Panc1 (cell line): ENCODE results near the gene CCDC112. TPM values are rescaled to one million over a fixed set of nuclear protein-coding genes. Genes with fewer than 3 reads are reported as not detected.

Source experiments
- ATAC-seq: fragments of 200-7000 bp; cut with Tn5 transposase; 2 replicates; pipeline ENCODE4 v1.9.1; 2020; ENCODE audit warnings: mild to moderate bottlenecking, moderate library complexity
- BruUV-seq: library from RNA; stranded (reverse); fragments of 400-500 nt; replicated peaks from 2 replicates; lab custom pipeline; 2021; lab: Mats Ljungman, UMichigan
- CTCF ChIA-PET: fragments of 300-600 bp; sonication (Branson Sonifier 250); formaldehyde crosslinking; loops from one replicate; lab custom pipeline; 2022; ENCODE audit warnings: antibody characterized with exemption; lab: Charles Lee
- POLR2A ChIA-PET: fragments of 300-600 bp; sonication (Branson Sonifier 250); formaldehyde crosslinking; loops from one replicate; lab custom pipeline; 2022; ENCODE audit warnings: antibody characterized with exemption; lab: Charles Lee
- DNase-seq: peaks from one replicate; pipeline ENCODE4 v3.0.0-alpha.2; 2010; ENCODE audit warnings: low read depth, low spot score
- H3K27ac ChIP-seq: 2 replicates; pipeline ENCODE4 v1.5.1; 2011; ENCODE audit warnings: mild to moderate bottlenecking, low read length, inconsistent platforms
- H3K27me3 ChIP-seq: fragments of 200-500 bp; sonication (Bioruptor generic); 2 replicates; pipeline ENCODE4 v1.6.0; 2014; ENCODE audit warnings: low read length, inconsistent platforms; ENCODE audit not compliant: control insufficient read depth, insufficient read depth
- H3K36me3 ChIP-seq: fragments of 200-500 bp; sonication (Bioruptor generic); 2 replicates; pipeline ENCODE4 v1.5.1; 2014; ENCODE audit warnings: inconsistent platforms, mild to moderate bottlenecking, low read length, moderate library complexity; ENCODE audit not compliant: control insufficient read depth, insufficient read depth
- H3K4me1 ChIP-seq: 2 replicates; pipeline ENCODE4 v1.5.1; 2011; ENCODE audit warnings: inconsistent platforms, mild to moderate bottlenecking, low read length, moderate library complexity; ENCODE audit not compliant: control insufficient read depth, insufficient read depth
- H3K4me3 ChIP-seq, 2 experiments: 2 replicates each; pipeline ENCODE4 v1.5.1; 2011 to 2012; ENCODE audit warnings: low read depth in 2 of 2, low read length in 2 of 2, mild to moderate bottlenecking in 2 of 2, inconsistent platforms in 1 of 2, moderate library complexity in 1 of 2
- H3K9me3 ChIP-seq: fragments of 200-500 bp; sonication (Bioruptor generic); 2 replicates; pipeline ENCODE4 v1.5.1; 2014; ENCODE audit warnings: low read depth, mild to moderate bottlenecking, inconsistent platforms, low read length, moderate library complexity; ENCODE audit not compliant: control insufficient read depth, insufficient read depth
- POLR2AphosphoS5 ChIP-seq: IDR thresholded peaks from 2 replicates; pipeline ENCODE4 v1.6.1; 2012; ENCODE audit warnings: mild to moderate bottlenecking, low read depth, low read length, moderate library complexity
- SIN3A ChIP-seq: IDR thresholded peaks from 2 replicates; pipeline ENCODE4 v1.6.1; 2012; ENCODE audit warnings: low read depth, mild to moderate bottlenecking, low read length, moderate library complexity, borderline replicate concordance; ENCODE audit not compliant: insufficient read depth
- TCF7L2 ChIP-seq: IDR thresholded peaks from 2 replicates; pipeline ENCODE4 v1.6.1; 2011; ENCODE audit warnings: mild to moderate bottlenecking, low read depth, low read length, inconsistent platforms
- in situ Hi-C: cut with HindIII; loops from 2 replicates; pipeline ENCODE4 v1.10.0; 2016; ENCODE audit warnings: low sequenced_read_pairs, low pct_unique_long_range_greater_than_20kb
- intact Hi-C: fragments of 100-400 bp; cut with micrococcal nuclease; formaldehyde crosslinking; loops from one replicate; pipeline ENCODE4 v1.10.0; 2022; ENCODE audit not compliant: unreplicated experiment
- total RNA-seq: library from RNA; stranded (reverse); gene quantifications from one replicate; pipeline ENCODE4 v1.2.1, GENCODE V29; 2021; ENCODE audit not compliant: unreplicated experiment
- TF ChIP-seq, protein P1 (sequence below), 2 experiments: IDR thresholded peaks; 2 replicates each; pipeline ENCODE4 v1.6.1; 2011 to 2012; ENCODE audit warnings: low read depth in 2 of 2, control low read depth in 1 of 2, low read length in 1 of 2, mild to moderate bottlenecking in 1 of 2, moderate library complexity in 1 of 2; ENCODE audit not compliant: insufficient read depth in 1 of 2
- TF ChIP-seq, protein P2 (sequence below): fragments of 450-650 bp; IDR thresholded peaks from 2 replicates; pipeline ENCODE4 v1.5.1; 2017; ENCODE audit warnings: mild to moderate bottlenecking

The CCDC112 gene
- total RNA-seq, 1 experiment from 2014 or later: 5.6 TPM

DNA sequence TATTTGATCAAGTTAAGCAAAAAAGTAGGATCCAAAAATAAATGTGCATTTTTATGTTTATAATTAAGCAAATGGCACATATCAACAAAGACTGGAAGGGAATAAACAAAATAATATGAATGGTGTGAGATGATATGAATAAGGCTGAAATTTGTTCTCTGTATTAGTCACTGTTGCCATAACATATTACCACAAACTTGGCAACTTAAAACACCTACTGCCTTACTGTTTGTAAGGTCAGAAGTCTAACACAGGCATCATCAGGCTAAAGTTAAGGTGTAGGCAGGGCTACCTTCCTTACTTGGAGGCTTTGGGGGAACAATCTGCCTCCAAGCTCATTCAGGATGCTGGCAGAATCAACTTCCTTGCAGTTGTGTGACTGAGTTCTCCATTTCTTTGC, 53.0 kb downstream of the CCDC112 start:
- POLR2A ChIA-PET: interaction anchor here (0.7 kb wide), 1 partner anchor 20 kb away, joined by 5 read pairs; no protein-coding TSS in a partner anchor
- Histone ChIP-seq H3K4me1 (no peaks in the 10 kb centered on the region), H3K36me3 (peaks cover 7% of the 10 kb centered on the region; the same call in 1 of the 2 replicates), H3K27ac (no peak overlapping the region), H3K9me3 (no peaks in the 10 kb centered on the region), H3K27me3 (no peaks in the 10 kb centered on the region), H3K4me3 (no peak overlapping the region)
- intact Hi-C loops: no loop called here
- in situ Hi-C loops: no loop called here
- TF ChIP-seq TCF7L2 (no peak), POLR2AphosphoS5 (no peak), SIN3A (no peak)
- TF ChIP-seq, protein P1, sequence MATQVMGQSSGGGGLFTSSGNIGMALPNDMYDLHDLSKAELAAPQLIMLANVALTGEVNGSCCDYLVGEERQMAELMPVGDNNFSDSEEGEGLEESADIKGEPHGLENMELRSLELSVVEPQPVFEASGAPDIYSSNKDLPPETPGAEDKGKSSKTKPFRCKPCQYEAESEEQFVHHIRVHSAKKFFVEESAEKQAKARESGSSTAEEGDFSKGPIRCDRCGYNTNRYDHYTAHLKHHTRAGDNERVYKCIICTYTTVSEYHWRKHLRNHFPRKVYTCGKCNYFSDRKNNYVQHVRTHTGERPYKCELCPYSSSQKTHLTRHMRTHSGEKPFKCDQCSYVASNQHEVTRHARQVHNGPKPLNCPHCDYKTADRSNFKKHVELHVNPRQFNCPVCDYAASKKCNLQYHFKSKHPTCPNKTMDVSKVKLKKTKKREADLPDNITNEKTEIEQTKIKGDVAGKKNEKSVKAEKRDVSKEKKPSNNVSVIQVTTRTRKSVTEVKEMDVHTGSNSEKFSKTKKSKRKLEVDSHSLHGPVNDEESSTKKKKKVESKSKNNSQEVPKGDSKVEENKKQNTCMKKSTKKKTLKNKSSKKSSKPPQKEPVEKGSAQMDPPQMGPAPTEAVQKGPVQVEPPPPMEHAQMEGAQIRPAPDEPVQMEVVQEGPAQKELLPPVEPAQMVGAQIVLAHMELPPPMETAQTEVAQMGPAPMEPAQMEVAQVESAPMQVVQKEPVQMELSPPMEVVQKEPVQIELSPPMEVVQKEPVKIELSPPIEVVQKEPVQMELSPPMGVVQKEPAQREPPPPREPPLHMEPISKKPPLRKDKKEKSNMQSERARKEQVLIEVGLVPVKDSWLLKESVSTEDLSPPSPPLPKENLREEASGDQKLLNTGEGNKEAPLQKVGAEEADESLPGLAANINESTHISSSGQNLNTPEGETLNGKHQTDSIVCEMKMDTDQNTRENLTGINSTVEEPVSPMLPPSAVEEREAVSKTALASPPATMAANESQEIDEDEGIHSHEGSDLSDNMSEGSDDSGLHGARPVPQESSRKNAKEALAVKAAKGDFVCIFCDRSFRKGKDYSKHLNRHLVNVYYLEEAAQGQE (IDR thresholded peaks at IDR 0.05; ENCODE audit: insufficient read depth in 1 of 2, low read depth in 2 of 2, low read length in 1 of 2): no peak
- no peak for DNase-seq
- no TSS peak for BruUV-seq
- ATAC-seq: no peak
- CTCF ChIA-PET: no interaction called here

DNA sequence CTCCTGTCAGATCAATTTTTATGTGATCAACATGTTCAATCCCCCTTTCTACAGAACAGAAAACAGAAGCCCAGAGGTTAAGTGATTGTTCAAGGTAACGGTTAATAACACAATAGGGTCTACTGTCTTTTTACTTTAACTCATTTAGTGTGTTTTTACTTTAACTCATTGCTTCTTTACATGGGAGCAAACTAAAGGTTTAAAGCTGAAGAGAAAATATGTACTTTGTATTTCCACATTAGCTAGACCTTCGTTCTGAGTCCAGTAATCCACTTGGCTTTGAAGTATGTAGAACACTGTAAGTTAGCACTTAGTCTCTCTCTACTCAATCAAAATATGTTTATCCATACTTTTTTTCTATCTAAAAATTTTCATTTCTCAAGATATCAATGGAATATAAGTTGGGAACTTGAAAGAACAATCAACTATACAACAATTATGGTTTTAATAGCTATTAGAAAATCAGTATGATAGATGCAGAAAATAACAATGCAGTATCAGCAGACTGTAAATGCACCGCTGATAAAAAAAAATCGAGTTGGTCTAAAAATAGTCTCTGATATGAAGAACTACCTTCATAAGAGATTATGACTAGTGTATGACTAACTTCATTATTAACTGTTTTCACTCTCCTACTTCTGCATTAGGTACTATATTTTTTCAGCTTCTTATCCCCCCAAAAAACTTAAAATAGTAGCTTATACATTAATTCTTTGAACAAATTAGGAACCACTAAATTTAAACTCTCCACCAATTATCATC, 54.4 kb downstream of the CCDC112 start:
- in situ Hi-C loops: no loop called here

More for the DNA sequence above, 54.4 kb downstream of the CCDC112 start:
- Histone ChIP-seq H3K9me3 (no peaks in the 10 kb centered on the region), H3K36me3 (peaks cover 7% of the 10 kb centered on the region; the same call in 1 of the 2 replicates), H3K27ac (no peak overlapping the region), H3K4me3 (no peak overlapping the region), H3K4me1 (no peaks in the 10 kb centered on the region), H3K27me3 (no peaks in the 10 kb centered on the region)
- intact Hi-C loops: no loop called here
- no peak for ATAC-seq
- no peak for TF ChIP-seq POLR2AphosphoS5
- no peak for TF ChIP-seq SIN3A
- TF ChIP-seq, protein P1 (IDR thresholded peaks at IDR 0.05; ENCODE audit: insufficient read depth in 1 of 2, low read depth in 2 of 2, low read length in 1 of 2): no peak
- TF ChIP-seq, protein P2, sequence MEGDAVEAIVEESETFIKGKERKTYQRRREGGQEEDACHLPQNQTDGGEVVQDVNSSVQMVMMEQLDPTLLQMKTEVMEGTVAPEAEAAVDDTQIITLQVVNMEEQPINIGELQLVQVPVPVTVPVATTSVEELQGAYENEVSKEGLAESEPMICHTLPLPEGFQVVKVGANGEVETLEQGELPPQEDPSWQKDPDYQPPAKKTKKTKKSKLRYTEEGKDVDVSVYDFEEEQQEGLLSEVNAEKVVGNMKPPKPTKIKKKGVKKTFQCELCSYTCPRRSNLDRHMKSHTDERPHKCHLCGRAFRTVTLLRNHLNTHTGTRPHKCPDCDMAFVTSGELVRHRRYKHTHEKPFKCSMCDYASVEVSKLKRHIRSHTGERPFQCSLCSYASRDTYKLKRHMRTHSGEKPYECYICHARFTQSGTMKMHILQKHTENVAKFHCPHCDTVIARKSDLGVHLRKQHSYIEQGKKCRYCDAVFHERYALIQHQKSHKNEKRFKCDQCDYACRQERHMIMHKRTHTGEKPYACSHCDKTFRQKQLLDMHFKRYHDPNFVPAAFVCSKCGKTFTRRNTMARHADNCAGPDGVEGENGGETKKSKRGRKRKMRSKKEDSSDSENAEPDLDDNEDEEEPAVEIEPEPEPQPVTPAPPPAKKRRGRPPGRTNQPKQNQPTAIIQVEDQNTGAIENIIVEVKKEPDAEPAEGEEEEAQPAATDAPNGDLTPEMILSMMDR: no peak
- no peak for TF ChIP-seq TCF7L2
- CTCF ChIA-PET: no interaction called here
- no TSS peak for BruUV-seq
- no peak for DNase-seq
- POLR2A ChIA-PET: no interaction called here
